Progenitor cell of endocrine pancreas (in vitro differentiated cells): ENCODE data around the gene OGFOD2. TPM values are rescaled to one million over a fixed set of nuclear protein-coding genes. Genes with fewer than 3 reads are reported as not detected.
A peak's percentile ranks its signal among the peaks of the same experiment; 100 is the strongest.

Experiments
- DNase-seq: peaks from one replicate; pipeline ENCODE4 v3.0.0; 2021; ENCODE audit warnings: low spot score; ENCODE audit not compliant: unreplicated experiment
- H3K27ac Mint-ChIP-seq: 2 replicates; pipeline ENCODE4 v1.8.0; 2021; ENCODE audit warnings: mild to moderate bottlenecking, moderate library complexity, mixed read lengths
- H3K27me3 Mint-ChIP-seq: 2 replicates; pipeline ENCODE4 v1.8.0; 2021; ENCODE audit warnings: mixed read lengths
- H3K36me3 Mint-ChIP-seq: 2 replicates; pipeline ENCODE4 v1.8.0; 2022; ENCODE audit warnings: mixed read lengths; ENCODE audit not compliant: insufficient read depth
- H3K4me1 Mint-ChIP-seq: 2 replicates; pipeline ENCODE4 v1.8.0; 2021; ENCODE audit warnings: low read depth, mixed read lengths
- H3K4me3 Mint-ChIP-seq: 2 replicates; pipeline ENCODE4 v1.8.0; 2021; ENCODE audit warnings: low read depth, mild to moderate bottlenecking, moderate library complexity, mixed read lengths
- H3K9me3 Mint-ChIP-seq: 2 replicates; pipeline ENCODE4 v1.8.0; 2021; ENCODE audit warnings: low read depth, mixed read lengths
- CTCF ChIP-seq: fragments of 200-600 bp; sonication (generic); IDR thresholded peaks from one replicate; pipeline ENCODE4 v1.5.0; 2021; ENCODE audit warnings: antibody characterized with exemption, mild to moderate bottlenecking; ENCODE audit not compliant: unreplicated experiment
- total RNA-seq: library from RNA; stranded (reverse); gene quantifications from 2 replicates; pipeline ENCODE4 v1.2.1, GENCODE V29; 2021

Gene OGFOD2
- total RNA-seq, 1 donor from 2014 or later, result 16.1 TPM

GRCh38 chr12:122942637-122943036, 32.4 kb upstream of the OGFOD2 start:
- no peak for TF ChIP-seq CTCF
- no peak overlapping the region for H3K27ac Mint-ChIP-seq
- H3K9me3 Mint-ChIP-seq, result no peaks in the 10 kb centered on the region
- H3K27me3 Mint-ChIP-seq, result no peaks in the 10 kb centered on the region
- no peak for DNase-seq
- H3K4me3 Mint-ChIP-seq, result no peak overlapping the region
- H3K4me1 Mint-ChIP-seq, result no peaks in the 10 kb centered on the region
- no peaks in the 10 kb centered on the region for H3K36me3 Mint-ChIP-seq

GRCh38 chr12:122943196-122943595, 31.8 kb upstream of the OGFOD2 start:
- H3K9me3 Mint-ChIP-seq, result no peaks in the 10 kb centered on the region
- no peaks in the 10 kb centered on the region for H3K4me1 Mint-ChIP-seq
- H3K27me3 Mint-ChIP-seq, result no peaks in the 10 kb centered on the region
- H3K27ac Mint-ChIP-seq, result no peak overlapping the region
- H3K36me3 Mint-ChIP-seq, result no peaks in the 10 kb centered on the region
- no peak for DNase-seq
- no peak for TF ChIP-seq CTCF
- H3K4me3 Mint-ChIP-seq, result no peak overlapping the region

GRCh38 chr12:122944605-122945592, 30.1 kb upstream of the OGFOD2 start:
- TF ChIP-seq CTCF, result no peak
- no peak for DNase-seq
- Mint-ChIP-seq H3K27ac (peak overlapping the region; percentile 88), H3K27me3 (no peaks in the 10 kb centered on the region), H3K4me3 (no peak overlapping the region), H3K4me1 (no peaks in the 10 kb centered on the region), H3K36me3 (no peaks in the 10 kb centered on the region), H3K9me3 (no peaks in the 10 kb centered on the region)

GRCh38 chr12:122946690-122947341, 28.2 kb upstream of the OGFOD2 start:
- no peak for DNase-seq
- Mint-ChIP-seq H3K4me3 (no peak overlapping the region), H3K4me1 (no peaks in the 10 kb centered on the region), H3K9me3 (no peaks in the 10 kb centered on the region), H3K27me3 (no peaks in the 10 kb centered on the region), H3K27ac (peak overlapping the region; percentile 83), H3K36me3 (no peaks in the 10 kb centered on the region)
- no peak for TF ChIP-seq CTCF

GRCh38 chr12:122947352-122947792, 27.7 kb upstream of the OGFOD2 start:
- no peaks in the 10 kb centered on the region for H3K9me3 Mint-ChIP-seq
- H3K27me3 Mint-ChIP-seq, result no peaks in the 10 kb centered on the region
- no peaks in the 10 kb centered on the region for H3K36me3 Mint-ChIP-seq
- no peak overlapping the region for H3K4me3 Mint-ChIP-seq
- no peaks in the 10 kb centered on the region for H3K4me1 Mint-ChIP-seq
- no peak for DNase-seq
- TF ChIP-seq CTCF, result no peak
- H3K27ac Mint-ChIP-seq, result peak overlapping the region; percentile 83
